Osteocyte (in vitro differentiated cells): ENCODE data around the gene CCDC167. TPM values are rescaled to one million over a fixed set of nuclear protein-coding genes. Genes with fewer than 3 reads are reported as not detected.

ENCODE experiments used
- DNase-seq: peaks from one replicate; pipeline ENCODE4 v3.0.0; 2021; ENCODE audit warnings: mixed read lengths; ENCODE audit not compliant: unreplicated experiment; ENCODE audit errors: extremely low spot score
- H3K27ac Mint-ChIP-seq: one replicate; pipeline ENCODE4 v1.8.0; 2021; ENCODE audit warnings: mild to moderate bottlenecking, mixed read lengths; ENCODE audit not compliant: unreplicated experiment
- H3K27me3 Mint-ChIP-seq: one replicate; pipeline ENCODE4 v1.8.0; 2021; ENCODE audit warnings: mixed read lengths; ENCODE audit not compliant: unreplicated experiment
- H3K36me3 Mint-ChIP-seq: one replicate; pipeline ENCODE4 v1.8.0; 2021; ENCODE audit warnings: mixed read lengths; ENCODE audit not compliant: unreplicated experiment
- H3K4me1 Mint-ChIP-seq: one replicate; pipeline ENCODE4 v1.8.0; 2021; ENCODE audit warnings: mixed read lengths; ENCODE audit not compliant: unreplicated experiment
- H3K4me3 Mint-ChIP-seq: one replicate; pipeline ENCODE4 v1.8.0; 2021; ENCODE audit warnings: mild to moderate bottlenecking, moderate library complexity, mixed read lengths; ENCODE audit not compliant: unreplicated experiment
- H3K9me3 Mint-ChIP-seq: one replicate; pipeline ENCODE4 v1.8.0; 2021; ENCODE audit warnings: mixed read lengths; ENCODE audit not compliant: unreplicated experiment
- CTCF ChIP-seq: fragments of 200-600 bp; sonication (generic); IDR thresholded peaks from 2 replicates; pipeline ENCODE4 v1.5.0; 2021; ENCODE audit warnings: antibody characterized with exemption, mild to moderate bottlenecking, moderate library complexity
- total RNA-seq: library from RNA; stranded (reverse); gene quantifications from 2 replicates; pipeline ENCODE4 v1.2.1, GENCODE V29; 2021

The CCDC167 gene
- total RNA-seq, 1 donor from 2014 or later, result 23.0 TPM

- peak; percentile 89 for DNase-seq
- Mint-ChIP-seq H3K9me3 (no peaks in the 10 kb centered on the region), H3K36me3 (peaks cover 55% of the 10 kb centered on the region), H3K27me3 (no peaks in the 10 kb centered on the region), H3K4me3 (no peak overlapping the region), H3K27ac (peak overlapping the region; percentile 33), H3K4me1 (peaks cover 24% of the 10 kb centered on the region)
- TF ChIP-seq CTCF, result no peak
These were observed 26.2 kb downstream of the CCDC167 start for GRCh38 chr6:37473364-37474095.

GRCh38 chr6:37467718-37468117, 32.0 kb downstream of the CCDC167 start:
- H3K9me3 Mint-ChIP-seq, result no peaks in the 10 kb centered on the region
- H3K4me3 Mint-ChIP-seq, result no peak overlapping the region
- peaks cover 4% of the 10 kb centered on the region for H3K4me1 Mint-ChIP-seq
- DNase-seq, result no peak
- H3K27ac Mint-ChIP-seq, result no peak overlapping the region
- H3K27me3 Mint-ChIP-seq, result no peaks in the 10 kb centered on the region
- H3K36me3 Mint-ChIP-seq, result peaks cover 52% of the 10 kb centered on the region
- TF ChIP-seq CTCF, result no peak

GRCh38 chr6:37463110-37463509, 36.6 kb downstream of the CCDC167 start:
- H3K27me3 Mint-ChIP-seq, result no peaks in the 10 kb centered on the region
- no peak for DNase-seq
- no peaks in the 10 kb centered on the region for H3K9me3 Mint-ChIP-seq
- no peaks in the 10 kb centered on the region for H3K4me1 Mint-ChIP-seq
- H3K27ac Mint-ChIP-seq, result no peak overlapping the region
- H3K36me3 Mint-ChIP-seq, result peaks cover 47% of the 10 kb centered on the region
- no peak for TF ChIP-seq CTCF
- H3K4me3 Mint-ChIP-seq, result no peak overlapping the region

GRCh38 chr6:37460805-37461204, 38.9 kb downstream of the CCDC167 start:
- Mint-ChIP-seq H3K27ac (no peak overlapping the region), H3K4me1 (no peaks in the 10 kb centered on the region), H3K9me3 (no peaks in the 10 kb centered on the region), H3K27me3 (no peaks in the 10 kb centered on the region), H3K4me3 (no peak overlapping the region), H3K36me3 (peaks cover 42% of the 10 kb centered on the region)
- TF ChIP-seq CTCF, result no peak
- DNase-seq, result no peak

- H3K27me3 Mint-ChIP-seq, result no peaks in the 10 kb centered on the region
- H3K4me3 Mint-ChIP-seq, result no peak overlapping the region
- no peak for TF ChIP-seq CTCF
- no peaks in the 10 kb centered on the region for H3K4me1 Mint-ChIP-seq
- H3K9me3 Mint-ChIP-seq, result no peaks in the 10 kb centered on the region
- DNase-seq, result no peak
- H3K27ac Mint-ChIP-seq, result no peak overlapping the region
- H3K36me3 Mint-ChIP-seq, result peaks cover 40% of the 10 kb centered on the region
These were observed 39.5 kb downstream of the CCDC167 start for GRCh38 chr6:37459981-37460800.
